PC-3 (cell line): Measurements from ENCODE around the gene PI3. TPM values are rescaled to one million over a fixed set of nuclear protein-coding genes. Genes with fewer than 3 reads are reported as not detected.

Experiments
- ATAC-seq: fragments of 200-7000 bp; cut with Tn5 transposase; 2 replicates; pipeline ENCODE4 v1.9.1; 2020; ENCODE audit warnings: mild to moderate bottlenecking, moderate library complexity
- BruUV-seq: library from RNA; stranded (reverse); fragments of 400-500 nt; replicated peaks from 2 replicates; lab custom pipeline; 2021; lab: Mats Ljungman, UMichigan
- CTCF ChIA-PET: fragments of 300-600 bp; sonication (Branson Sonifier 250); formaldehyde crosslinking; loops from one replicate; lab custom pipeline; 2022; ENCODE audit warnings: antibody characterized with exemption; lab: Charles Lee
- POLR2A ChIA-PET: fragments of 300-600 bp; sonication (Branson Sonifier 250); formaldehyde crosslinking; loops from one replicate; lab custom pipeline; 2022; ENCODE audit warnings: antibody characterized with exemption; ENCODE audit not compliant: unreplicated experiment; lab: Charles Lee
- DNase-seq: peaks from one replicate; pipeline ENCODE4 v3.0.0-alpha.2; 2015
- H2AFZ ChIP-seq: fragments of 300-600 bp; sonication (generic); 2 replicates; pipeline ENCODE4 v1.6.0; 2016; ENCODE audit warnings: antibody characterized with exemption, low read length
- H3F3A ChIP-seq: fragments of 300-600 bp; sonication (generic); one replicate; pipeline ENCODE4 v1.6.0; 2017; ENCODE audit warnings: antibody characterized with exemption, low read length, control low read depth, mild to moderate bottlenecking; ENCODE audit not compliant: unreplicated experiment
- H3K27ac ChIP-seq: fragments of 300-600 bp; sonication (generic); 2 replicates; pipeline ENCODE4 v1.5.1; 2016; ENCODE audit warnings: mild to moderate bottlenecking, low read length
- H3K27me3 ChIP-seq: fragments of 300-600 bp; sonication (generic); 2 replicates; pipeline ENCODE4 v1.6.1; 2016; ENCODE audit warnings: low read length, mixed read lengths
- H3K36me3 ChIP-seq: fragments of 300-600 bp; sonication (generic); 2 replicates; pipeline ENCODE4 v1.6.1; 2016; ENCODE audit warnings: low read depth, mixed run types, low read length, mixed read lengths
- H3K4me1 ChIP-seq: fragments of 300-600 bp; sonication (generic); 2 replicates; pipeline ENCODE4 v1.5.1; 2016; ENCODE audit warnings: low read length; ENCODE audit not compliant: insufficient read depth
- H3K4me2 ChIP-seq: fragments of 300-600 bp; sonication (generic); 2 replicates; pipeline ENCODE4 v1.6.0; 2016; ENCODE audit warnings: low read length
- H3K4me3 ChIP-seq: fragments of 300-600 bp; sonication (generic); 2 replicates; pipeline ENCODE4 v1.5.1; 2016; ENCODE audit warnings: mild to moderate bottlenecking, low read length, mixed read lengths
- H3K79me2 ChIP-seq: fragments of 300-600 bp; sonication (generic); 2 replicates; pipeline ENCODE4 v1.6.1; 2017; ENCODE audit warnings: low read length, mixed read lengths
- H3K9ac ChIP-seq: fragments of 300-600 bp; sonication (generic); 2 replicates; pipeline ENCODE4 v1.6.0; 2016; ENCODE audit warnings: mild to moderate bottlenecking, low read length
- H3K9me2 ChIP-seq: fragments of 300-600 bp; sonication (generic); replicated peaks from 2 replicates; pipeline ENCODE4 v1.6.1; 2016; ENCODE audit warnings: mixed run types, low read length, mixed read lengths
- H3K9me3 ChIP-seq: fragments of 300-600 bp; sonication (generic); 2 replicates; pipeline ENCODE4 v1.6.1; 2016; ENCODE audit warnings: low read length, mixed read lengths
- H4K20me1 ChIP-seq: fragments of 300-600 bp; sonication (generic); 2 replicates; pipeline ENCODE4 v1.6.1; 2016; ENCODE audit warnings: low read length, mixed read lengths
- EZH2 ChIP-seq: fragments of 300-600 bp; sonication (generic); IDR thresholded peaks from one replicate; pipeline ENCODE4 v1.6.1; 2017; ENCODE audit warnings: antibody characterized with exemption, mild to moderate bottlenecking, low read length; ENCODE audit not compliant: unreplicated experiment
- EZH2phosphoT487 ChIP-seq: fragments of 300-600 bp; sonication (generic); IDR thresholded peaks from 2 replicates; pipeline ENCODE4 v1.6.1; 2018; ENCODE audit warnings: mild to moderate bottlenecking, antibody characterized with exemption, low read length, borderline replicate concordance
- intact Hi-C: fragments of 100-400 bp; cut with micrococcal nuclease; formaldehyde crosslinking; loops from 2 replicates; pipeline ENCODE4 v1.9.0; 2023
- total RNA-seq: library from RNA; depleted of rRNA; stranded (reverse); fragments of >200 nt; gene quantifications from 2 replicates; pipeline ENCODE4 v1.2.3, GENCODE V29; 2014
- TF ChIP-seq, protein P1 (sequence below): fragments of 300-600 bp; sonication (generic); conservative IDR thresholded peaks from 2 replicates; pipeline ENCODE4 v1.5.1; 2017; ENCODE audit warnings: antibody characterized with exemption, low read depth, mild to moderate bottlenecking, low read length

The PI3 gene
- total RNA-seq, 1 experiment from 2014 or later: 188 TPM

GRCh38 chr20:45183084-45183483 is 8.4 kb downstream of the PI3 start:
- no peaks in the 10 kb centered on the region for H3F3A ChIP-seq
- POLR2A ChIA-PET: no interaction called here
- no TSS peak for BruUV-seq

DNA sequence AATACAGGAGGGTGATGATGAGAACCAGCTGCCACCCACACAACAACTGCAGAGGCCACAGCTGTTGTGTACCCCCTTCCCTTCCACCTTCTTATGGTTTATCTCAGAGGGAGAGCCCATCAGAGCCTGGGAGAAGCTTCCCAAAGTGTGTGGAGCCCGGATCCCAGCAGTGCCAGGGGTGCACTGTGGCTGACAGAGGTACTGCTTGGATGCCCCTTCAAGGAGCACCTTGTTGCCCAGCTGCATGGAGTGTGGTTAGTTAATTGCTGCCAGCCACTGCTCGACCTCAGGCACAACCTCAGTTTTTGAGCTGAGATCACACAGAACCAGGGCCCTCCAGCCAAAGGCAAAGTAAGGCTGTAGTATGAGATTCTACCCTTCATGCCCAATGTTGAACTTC is 13.0 kb downstream of the PI3 start:
- intact Hi-C loops: loop anchor here (5.0 kb wide), 1 partner anchor 105 kb away; no protein-coding TSS in a partner anchor
- H3F3A ChIP-seq: no peaks in the 10 kb centered on the region
- ChIA-PET POLR2A (no interaction called here), CTCF (no interaction called here)
- H3K4me2 ChIP-seq: no peak overlapping the region
- TF ChIP-seq EZH2phosphoT487 (no peak), EZH2 (no peak)
- TF ChIP-seq, protein P1, sequence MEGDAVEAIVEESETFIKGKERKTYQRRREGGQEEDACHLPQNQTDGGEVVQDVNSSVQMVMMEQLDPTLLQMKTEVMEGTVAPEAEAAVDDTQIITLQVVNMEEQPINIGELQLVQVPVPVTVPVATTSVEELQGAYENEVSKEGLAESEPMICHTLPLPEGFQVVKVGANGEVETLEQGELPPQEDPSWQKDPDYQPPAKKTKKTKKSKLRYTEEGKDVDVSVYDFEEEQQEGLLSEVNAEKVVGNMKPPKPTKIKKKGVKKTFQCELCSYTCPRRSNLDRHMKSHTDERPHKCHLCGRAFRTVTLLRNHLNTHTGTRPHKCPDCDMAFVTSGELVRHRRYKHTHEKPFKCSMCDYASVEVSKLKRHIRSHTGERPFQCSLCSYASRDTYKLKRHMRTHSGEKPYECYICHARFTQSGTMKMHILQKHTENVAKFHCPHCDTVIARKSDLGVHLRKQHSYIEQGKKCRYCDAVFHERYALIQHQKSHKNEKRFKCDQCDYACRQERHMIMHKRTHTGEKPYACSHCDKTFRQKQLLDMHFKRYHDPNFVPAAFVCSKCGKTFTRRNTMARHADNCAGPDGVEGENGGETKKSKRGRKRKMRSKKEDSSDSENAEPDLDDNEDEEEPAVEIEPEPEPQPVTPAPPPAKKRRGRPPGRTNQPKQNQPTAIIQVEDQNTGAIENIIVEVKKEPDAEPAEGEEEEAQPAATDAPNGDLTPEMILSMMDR: no peak
- H3K79me2 ChIP-seq: no peaks in the 10 kb centered on the region
- H3K36me3 ChIP-seq: no peaks in the 10 kb centered on the region
- no peaks in the 10 kb centered on the region for H3K9me2 ChIP-seq
- H2AFZ ChIP-seq: no peak overlapping the region
- H4K20me1 ChIP-seq: no peaks in the 10 kb centered on the region
- H3K4me3 ChIP-seq: no peak overlapping the region
- H3K27ac ChIP-seq: no peak overlapping the region
- H3K9me3 ChIP-seq: no peaks in the 10 kb centered on the region
- no peaks in the 10 kb centered on the region for H3K27me3 ChIP-seq
- ATAC-seq (no peak), DNase-seq (no peak)
- no TSS peak for BruUV-seq
- peaks cover 15% of the 10 kb centered on the region for H3K4me1 ChIP-seq
- no peak overlapping the region for H3K9ac ChIP-seq

More at GRCh38 chr20:45183084-45183483, 8.4 kb downstream of the PI3 start:
- Histone ChIP-seq H4K20me1 (no peaks in the 10 kb centered on the region), H3K4me1 (peaks cover 43% of the 10 kb centered on the region), H3K4me3 (no peak overlapping the region), H3K9me2 (no peaks in the 10 kb centered on the region), H3K4me2 (peak overlapping the region; percentile 43), H3K9me3 (no peaks in the 10 kb centered on the region), H2AFZ (no peak overlapping the region), H3K79me2 (no peaks in the 10 kb centered on the region), H3K27me3 (no peaks in the 10 kb centered on the region), H3K36me3 (no peaks in the 10 kb centered on the region), H3K9ac (no peak overlapping the region), H3K27ac (peak overlapping the region; percentile 78)
- ATAC-seq (peak; percentile 82), DNase-seq (peak; percentile 91)
- intact Hi-C loops: no loop called here
- CTCF ChIA-PET: interaction anchor here (0.6 kb wide), 1 partner anchor 139 kb away, joined by 5 read pairs; no protein-coding TSS in a partner anchor
- TF ChIP-seq EZH2phosphoT487 (no peak), EZH2 (no peak)
- TF ChIP-seq, protein P1: no peak

GRCh38 chr20:45189067-45189609 is 14.4 kb downstream of the PI3 start:
- intact Hi-C loops: loop anchor here (5.0 kb wide), 1 partner anchor 103 kb away; no protein-coding TSS in a partner anchor
- Histone ChIP-seq H3K4me2 (no peak overlapping the region), H3K9me3 (no peaks in the 10 kb centered on the region), H3K9me2 (no peaks in the 10 kb centered on the region), H3K36me3 (no peaks in the 10 kb centered on the region), H3K4me1 (peaks cover 5% of the 10 kb centered on the region), H3K27me3 (no peaks in the 10 kb centered on the region), H3K4me3 (no peak overlapping the region), H3K9ac (no peak overlapping the region), H3F3A (no peaks in the 10 kb centered on the region), H2AFZ (no peak overlapping the region), H4K20me1 (no peaks in the 10 kb centered on the region), H3K79me2 (no peaks in the 10 kb centered on the region), H3K27ac (no peak overlapping the region)
- ChIA-PET CTCF (no interaction called here), POLR2A (no interaction called here)
- ATAC-seq: no peak
- TF ChIP-seq, protein P1: no peak
- TF ChIP-seq EZH2phosphoT487 (no peak), EZH2 (no peak)
- BruUV-seq: no TSS peak
- no peak for DNase-seq
